GM18870 (cell line): ENCODE results near the gene MIDN.

Experiments
- ATAC-seq: cut with Tn5 transposase; IDR thresholded peaks from one replicate; pipeline ENCODE4 v1.9.1; 2021; ENCODE audit warnings: moderate library complexity; ENCODE audit not compliant: unreplicated experiment

Gene MIDN

DNA sequence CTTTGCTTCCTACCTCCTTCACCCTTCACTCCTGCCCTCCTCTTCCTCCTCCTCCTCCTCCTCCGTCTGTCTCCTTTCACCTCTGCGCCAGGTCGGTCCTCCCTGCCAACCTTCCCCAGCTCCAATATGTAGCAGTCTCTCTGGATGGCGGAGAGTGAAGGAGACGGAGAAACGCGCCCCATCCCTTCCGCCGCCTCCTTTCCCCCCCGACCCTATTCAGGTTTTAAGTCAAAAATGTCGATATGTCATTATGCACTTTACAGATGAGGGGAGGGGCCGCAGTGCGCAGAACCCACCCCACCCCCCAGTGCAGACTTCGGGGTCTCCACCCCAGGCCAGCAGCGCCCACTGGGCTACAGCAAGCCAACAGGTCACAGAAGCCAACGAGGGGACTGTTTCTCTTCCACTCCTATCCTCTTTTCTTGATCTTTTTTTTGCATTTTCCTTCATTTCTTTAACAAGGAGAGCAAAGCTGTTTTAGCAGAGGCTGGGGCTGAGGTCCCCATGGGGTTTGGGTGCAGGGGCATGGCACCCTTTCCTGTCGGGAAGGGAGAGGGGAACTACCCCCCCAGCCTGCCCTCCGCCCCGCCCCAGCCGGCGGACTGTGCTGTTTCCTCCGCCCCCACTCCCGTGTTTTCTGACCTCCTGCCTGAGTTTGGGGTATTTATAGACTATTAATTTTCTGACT, 9.2 kb downstream of the MIDN start:
- no peak for ATAC-seq

DNA sequence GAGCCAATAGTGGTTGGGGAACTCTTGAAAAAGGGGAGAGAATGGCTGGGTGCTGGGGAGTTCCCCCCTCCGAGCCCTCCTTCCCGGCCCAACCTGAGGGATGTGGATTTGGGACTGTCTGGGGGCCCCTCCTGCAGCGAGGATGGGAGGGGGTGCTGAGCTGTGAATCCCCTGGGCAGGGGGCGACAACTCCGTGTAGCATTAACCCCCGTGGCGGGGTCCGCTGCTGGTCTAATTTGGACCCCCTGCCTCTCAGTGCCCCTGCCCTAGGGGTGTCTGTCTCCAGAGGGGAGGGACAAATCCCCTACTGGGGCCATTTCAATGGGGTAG, 9.7 kb downstream of the MIDN start:
- ATAC-seq = no peak

DNA sequence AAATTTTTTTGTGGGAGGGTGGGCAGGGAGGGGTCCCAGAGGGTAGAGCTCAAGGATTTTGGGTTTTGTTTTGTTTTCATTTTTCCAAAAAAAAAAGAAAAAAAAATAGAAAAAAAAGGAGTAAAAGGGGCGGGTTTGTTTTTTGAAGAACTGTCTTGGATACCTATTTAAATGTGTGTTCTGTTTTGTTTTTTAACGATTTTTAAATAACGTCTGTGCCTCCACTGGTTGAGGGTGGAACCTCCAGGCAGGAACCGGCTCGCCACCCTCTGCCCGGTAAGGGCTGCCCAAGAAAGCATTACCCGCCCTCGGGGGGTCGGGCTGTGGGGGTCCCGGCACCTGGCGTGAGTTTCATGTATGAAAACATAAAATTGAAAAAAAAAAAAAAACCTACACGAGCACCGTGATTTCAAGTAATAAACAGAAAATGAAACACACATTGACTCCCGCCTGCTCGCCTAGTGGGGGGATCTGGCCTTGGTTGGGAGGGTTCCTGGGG, 10.4 kb downstream of the MIDN start:
- ATAC-seq = no peak

DNA sequence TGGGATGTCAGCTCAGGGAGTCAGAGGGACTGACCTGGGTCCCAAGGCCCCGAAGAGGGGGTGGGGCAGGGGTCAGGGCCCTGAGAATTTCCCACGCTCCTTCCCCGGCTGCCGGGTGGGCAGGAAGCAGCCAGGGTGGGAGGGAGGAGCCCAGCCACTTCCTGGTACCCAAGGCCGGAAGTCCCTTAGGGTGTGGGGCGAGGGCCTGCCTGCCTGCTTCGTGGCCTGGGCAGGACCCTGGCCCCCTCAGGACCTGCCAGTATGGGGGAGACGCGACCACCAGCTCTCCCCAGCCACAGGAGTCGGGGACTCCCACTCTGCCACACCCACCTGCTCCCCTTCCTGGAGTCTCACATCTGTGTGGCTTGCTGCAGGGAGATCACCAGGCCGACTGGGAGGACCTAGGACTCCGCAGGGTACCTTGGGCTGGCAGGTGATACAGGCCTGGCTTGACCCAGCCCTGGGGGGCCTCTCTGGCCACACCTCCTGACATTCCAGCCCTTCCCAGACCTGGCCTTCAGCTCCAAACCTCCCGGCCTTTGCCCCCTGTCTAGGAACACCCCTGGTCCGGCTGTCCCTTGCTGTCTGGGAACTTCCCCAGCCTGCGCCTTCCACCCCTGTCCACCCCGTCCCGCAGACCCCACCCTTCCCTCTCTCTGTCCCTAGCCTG, 11.0 kb downstream of the MIDN start:
- ATAC-seq = no peak

DNA sequence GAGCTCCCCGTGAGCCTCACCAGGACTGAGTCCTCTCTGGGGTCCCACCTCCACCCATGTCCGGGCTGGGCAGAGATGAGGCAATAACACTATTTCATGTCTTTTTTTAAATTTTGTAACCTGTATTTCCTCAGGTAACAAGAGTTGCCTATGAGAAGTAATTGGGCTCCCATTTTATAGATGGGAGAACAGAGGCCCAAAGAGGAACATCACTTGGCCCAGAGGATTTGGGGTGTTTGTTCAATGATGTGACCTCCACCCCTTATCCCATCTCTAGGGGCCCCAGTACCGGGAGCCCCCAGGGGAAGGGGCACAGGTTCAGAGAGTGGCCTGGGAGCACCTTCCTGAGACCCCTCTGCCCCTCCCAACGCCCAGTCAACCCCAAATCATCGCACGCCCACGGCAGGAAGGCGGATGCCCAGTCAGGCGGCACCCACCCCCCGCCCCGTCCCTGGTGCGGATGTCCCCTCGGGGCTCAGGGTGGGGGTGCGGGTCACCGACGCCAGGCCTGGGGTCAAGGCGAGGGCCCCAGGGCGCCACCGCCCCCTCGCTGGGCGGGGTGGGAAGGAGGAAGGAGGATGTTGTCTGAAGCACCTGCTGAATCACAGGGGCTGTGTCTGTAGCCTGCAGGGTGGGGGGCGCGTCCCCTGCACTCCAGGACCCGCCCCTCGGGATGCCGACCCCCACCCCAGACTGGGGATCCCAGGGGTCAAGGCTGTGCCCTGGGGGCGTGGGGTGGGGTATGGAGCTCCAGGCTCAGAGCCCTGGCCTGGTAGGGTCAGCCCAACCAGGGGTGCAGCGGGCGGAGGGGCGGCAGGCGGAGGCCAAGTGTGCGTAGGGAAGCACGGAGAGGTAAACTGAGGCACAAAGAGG, 11.7 kb downstream of the MIDN start:
- no peak for ATAC-seq

DNA sequence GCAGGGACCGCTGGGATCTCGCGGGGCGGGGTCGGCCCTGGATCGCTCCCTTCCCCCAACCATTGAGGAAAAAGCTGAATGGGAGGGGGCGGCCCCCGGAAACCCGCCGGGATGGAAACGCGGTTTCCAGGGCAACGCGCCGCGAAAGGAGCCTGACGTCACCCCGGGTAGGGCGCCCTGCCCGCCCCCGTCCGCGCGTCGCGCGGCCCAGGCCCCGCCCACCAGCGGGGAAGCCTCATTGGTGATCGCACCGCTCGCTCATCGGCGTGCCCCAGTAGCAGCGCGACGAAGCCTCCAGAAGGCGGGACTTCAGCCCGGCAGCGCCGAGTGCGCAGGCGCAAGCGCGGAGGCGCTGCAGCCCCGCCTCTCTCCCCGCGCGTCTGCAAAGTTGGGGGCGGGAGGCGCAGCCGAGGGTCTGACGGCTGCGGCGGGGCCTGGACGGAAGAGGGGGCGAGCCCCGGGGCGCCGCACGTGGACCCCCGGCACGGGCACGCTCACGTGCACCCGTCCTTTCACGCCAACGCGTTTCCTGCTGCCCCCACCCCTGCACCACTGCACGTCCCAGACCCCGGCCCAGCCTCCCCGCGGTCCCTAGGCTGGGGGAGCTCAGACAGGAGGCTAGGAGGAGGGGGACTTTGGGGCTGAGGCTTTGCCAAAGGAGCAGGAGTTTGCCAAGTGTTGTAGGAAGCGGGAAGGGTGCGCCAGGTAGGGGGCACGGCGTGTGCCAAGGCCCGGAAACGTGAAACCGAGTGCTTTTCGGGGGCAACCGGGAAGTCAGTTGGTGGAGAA, 12.6 kb downstream of the MIDN start:
- ATAC-seq = no peak

DNA sequence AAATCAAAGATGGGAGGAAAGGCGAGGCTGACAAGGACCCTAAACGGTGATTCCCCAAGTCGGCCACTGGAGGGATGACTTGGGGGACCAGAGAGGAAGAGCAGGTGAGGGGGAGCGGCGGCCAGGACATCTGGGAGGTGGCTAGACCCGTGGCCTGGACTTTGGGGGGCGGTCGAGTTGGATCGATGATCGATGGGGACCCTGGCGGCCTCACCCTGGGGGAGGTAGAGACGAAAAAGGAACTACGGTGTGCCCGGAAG, 13.1 kb downstream of the MIDN start:
- no peak for ATAC-seq

DNA sequence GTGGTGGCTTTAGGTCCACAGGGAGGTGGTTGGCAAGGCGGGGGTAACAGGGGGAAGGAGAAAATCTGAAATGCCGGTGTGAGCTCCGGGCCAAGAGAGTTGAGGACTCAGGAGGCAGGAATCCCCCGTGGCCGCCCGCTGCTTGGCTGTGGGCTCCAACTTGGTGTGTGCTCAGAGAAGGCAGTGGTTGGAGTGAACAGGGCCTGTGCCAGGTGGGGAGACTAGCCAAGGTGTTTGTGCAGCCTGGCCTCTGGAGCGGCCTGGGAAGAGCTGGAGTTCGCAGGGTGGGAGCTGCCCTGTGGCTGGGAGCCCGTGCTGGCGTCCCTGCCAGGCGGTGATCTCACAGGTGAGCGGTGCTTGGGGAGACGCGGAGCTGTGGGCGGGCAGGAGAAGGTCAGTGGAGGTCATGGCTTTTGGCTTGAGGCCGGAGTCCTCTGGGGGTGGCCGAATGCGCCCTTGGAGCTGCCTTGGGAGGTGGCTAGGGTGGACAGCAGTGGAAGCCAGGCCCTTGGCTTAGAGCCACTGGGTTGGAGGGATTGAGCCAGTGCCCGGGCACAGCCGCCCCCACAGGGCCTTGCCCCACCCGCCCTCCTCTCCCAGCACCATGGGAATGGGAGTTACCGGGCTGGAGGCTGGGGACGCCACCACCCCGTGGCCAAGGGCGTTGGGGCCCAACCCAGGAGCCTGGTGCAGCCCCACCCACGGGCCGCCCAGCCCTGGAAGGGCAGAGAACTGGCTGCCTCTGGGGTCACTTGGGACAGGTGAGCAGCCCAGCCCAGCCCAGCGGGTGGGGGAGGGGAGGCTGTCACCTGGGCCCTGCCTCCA, 13.6 kb downstream of the MIDN start:
- ATAC-seq = no peak

DNA sequence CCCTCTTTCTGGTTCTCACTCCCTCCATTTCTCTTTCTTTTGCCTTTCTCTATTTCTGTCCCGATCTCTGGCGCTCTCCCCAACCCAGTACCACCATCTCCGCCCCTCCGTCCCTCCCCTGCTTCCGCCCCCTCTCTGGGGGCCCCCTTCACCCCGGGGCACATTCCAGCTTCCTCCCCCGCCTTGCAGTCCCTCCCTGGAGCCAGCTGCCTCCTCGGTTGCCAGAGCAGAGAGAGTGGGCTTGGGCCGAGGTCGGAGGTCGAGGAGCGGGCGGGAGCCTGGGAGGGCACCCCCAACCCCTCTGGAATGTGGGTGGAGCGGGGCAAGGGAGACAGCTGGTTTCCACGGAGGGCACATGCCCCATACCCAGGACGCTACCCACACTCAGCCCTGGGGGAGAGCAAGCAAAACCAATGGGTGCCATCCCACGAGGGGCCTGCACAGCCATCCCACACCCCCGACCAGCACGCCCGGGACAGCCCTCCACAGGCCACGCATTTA, 14.3 kb downstream of the MIDN start:
- ATAC-seq = no peak

DNA sequence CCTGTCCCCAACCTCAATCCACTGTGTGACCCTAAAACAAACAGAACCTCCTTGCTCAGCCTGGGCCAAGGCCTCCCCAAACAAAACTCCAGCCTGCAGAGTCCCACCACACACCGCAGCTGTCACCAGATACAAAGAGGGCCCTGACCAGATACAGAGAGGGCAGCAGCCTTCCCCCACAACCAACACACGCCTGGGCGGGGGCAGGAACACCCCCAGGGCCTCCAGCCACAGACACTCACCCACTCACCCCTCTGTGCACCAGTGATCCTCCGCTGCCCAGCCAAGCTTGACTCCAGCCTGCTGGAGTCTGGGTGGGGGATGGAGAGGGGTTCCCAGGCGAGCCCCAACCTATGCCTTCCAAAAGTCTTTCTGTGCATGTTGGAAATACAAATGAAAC, 14.8 kb downstream of the MIDN start:
- no peak for ATAC-seq

DNA sequence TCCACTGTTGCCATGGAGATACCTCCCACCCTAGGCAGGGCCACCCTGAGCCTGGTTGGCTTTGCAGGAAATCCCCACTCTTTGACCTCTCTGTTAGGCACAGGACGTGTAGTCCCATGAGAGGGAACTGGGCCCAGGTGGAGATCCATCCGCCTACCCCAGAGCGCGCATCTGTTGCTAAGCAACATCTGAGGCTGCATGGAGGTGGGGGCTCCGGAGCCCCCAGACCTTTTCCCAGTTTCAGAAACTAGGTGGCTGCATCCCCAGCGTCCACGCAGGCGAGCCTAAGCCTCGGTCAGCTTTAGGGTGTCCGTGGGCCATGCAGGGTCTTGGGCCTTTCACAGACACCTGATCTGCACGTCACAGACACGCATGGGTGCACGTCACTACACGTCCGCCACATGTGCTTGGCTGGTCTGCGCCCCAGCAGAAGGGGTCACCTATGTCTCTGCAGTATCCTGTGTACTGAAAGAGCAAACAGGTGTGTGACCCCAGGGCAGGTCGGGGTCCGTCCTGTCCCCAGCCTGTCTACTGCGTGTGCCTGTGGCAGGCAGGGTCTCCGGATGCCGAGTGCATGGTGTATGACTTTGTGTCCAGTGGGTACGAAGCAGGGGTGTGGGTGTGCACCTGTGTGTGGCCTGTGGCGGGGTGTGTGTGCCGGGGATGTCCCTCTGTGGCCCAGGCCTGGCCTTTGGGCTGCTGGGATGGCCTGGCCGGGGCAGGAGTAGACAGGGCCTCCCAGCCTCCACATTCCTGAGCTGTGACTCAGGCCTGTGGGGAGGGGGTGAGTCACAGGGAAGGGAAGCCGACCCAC, 16.6 kb downstream of the MIDN start:
- ATAC-seq = no peak

DNA sequence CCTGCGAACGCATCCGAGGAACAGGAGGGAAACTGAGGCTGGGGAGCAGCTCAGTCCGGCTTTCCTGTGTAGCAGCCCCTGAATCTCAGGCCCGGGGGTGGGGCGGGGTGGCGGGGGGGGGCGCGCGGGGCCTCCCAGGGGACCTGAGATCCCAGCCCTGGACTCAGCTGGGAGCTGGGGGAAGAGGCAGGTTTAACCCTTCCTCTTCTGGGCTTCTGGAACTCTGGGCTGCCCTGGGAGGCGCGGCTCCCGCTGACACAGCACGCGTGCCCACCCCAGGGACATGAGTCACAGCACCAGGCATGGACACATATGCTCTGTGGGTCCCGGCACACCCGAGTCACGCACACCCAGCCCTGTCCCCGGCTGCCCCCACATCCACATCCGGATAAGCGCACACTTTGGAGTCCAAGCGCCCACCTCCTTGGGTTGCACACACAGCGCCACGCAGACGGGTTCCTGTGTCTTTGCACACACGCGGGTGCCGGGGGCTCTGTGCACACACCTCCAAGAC, 17.3 kb downstream of the MIDN start:
- no peak for ATAC-seq

DNA sequence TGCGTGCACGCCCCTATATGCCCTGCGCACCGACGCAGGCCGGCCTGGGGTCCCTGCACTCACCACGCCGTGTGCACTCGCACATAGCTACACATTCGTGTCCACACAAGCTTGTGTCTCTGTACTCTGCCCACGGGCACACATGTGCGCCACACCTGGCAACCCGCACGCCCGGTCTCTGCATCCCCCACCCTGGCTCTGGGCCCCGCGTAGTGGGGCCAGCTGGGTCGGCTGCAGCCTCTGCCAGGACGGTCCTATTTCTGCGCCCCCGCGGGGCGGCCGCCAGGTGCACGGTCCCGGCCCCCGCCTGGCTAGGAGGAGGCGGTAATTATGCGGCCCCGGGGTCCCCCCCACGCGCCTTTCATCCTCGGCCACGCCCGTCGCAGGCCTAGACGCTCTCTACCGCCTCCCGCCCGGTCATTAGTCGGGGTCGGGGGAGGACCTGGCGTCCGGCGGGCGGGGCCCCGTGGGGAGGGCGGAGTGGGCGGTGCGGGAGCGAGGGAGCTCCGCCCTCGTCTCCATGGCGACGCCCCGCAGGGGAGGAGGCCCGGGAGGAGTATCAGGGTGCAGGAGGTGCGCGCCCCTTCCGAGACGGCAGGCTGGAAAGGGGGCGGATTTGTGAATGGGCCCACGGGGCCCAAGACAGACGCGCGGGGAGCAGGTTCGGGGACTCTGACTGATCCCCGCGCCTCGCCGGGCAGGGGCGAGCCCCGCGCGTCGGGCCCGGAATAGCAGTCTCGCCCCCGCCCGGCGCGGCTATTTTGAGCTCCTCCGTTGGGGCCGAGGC, 17.9 kb downstream of the MIDN start:
- peak; percentile 32 for ATAC-seq

DNA sequence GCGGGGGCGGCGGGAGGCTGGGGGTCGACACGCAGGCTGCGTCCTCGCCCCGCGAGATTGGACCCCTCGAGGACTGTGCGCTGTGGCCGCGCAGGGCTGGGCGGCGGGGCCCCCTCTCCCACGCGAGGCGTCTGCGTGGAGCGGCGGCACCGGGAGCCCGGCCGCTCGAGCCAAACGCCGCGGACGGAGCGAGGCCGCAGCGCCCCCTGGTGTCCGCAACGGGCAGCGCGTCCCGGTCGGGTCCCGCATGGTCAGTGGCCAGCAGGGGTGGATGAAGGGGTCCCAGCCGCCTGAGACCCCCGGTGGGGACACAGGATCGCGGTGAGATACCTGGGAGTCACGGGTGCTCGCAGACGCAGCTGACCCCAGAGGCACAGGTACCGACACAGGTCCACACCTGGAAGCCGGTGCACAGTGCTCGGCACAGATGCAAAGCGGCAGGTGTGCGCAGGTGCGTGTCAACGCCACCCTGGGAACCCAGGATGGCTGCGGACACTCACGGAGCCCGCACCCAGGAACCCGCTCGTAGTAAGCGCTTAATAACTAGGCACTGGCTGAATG, 18.6 kb downstream of the MIDN start:
- peak; percentile 11 for ATAC-seq

DNA sequence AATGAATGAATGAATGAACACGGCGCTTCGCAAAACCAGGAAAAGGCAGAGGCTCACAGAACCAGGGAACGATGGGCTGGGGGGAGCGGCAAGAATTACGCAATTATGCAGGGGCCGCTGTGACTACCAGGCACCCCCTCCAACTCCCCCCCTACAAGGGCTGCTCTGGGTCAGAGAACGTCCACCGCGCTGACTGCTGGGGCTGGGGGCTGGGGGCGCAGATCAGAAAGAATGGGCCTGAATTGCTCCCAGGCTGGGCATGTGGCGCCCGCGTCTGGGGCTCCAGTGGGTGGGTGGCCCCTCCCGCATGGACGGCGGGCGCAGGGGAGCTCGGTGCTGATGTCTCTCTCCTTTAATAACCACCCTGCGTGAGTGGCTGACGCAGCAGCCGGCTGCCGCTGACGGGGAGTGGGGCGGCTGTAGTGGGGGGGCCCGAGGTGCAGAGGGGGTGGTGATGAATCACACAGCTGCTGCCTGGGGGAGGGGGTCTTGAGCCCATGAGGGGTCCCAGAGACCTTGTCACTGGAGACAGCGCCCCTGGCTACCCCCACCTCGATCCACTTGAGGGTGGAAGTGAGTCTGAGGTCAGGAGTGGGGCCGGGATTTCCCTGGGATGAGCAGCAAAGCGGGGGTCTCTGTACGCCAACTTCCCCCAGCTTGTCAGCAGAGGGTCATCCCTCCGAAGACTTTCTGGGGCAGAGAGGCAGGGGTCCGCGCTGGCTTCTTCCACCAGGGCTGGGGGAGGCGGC, 19.3 kb downstream of the MIDN start:
- no peak for ATAC-seq

DNA sequence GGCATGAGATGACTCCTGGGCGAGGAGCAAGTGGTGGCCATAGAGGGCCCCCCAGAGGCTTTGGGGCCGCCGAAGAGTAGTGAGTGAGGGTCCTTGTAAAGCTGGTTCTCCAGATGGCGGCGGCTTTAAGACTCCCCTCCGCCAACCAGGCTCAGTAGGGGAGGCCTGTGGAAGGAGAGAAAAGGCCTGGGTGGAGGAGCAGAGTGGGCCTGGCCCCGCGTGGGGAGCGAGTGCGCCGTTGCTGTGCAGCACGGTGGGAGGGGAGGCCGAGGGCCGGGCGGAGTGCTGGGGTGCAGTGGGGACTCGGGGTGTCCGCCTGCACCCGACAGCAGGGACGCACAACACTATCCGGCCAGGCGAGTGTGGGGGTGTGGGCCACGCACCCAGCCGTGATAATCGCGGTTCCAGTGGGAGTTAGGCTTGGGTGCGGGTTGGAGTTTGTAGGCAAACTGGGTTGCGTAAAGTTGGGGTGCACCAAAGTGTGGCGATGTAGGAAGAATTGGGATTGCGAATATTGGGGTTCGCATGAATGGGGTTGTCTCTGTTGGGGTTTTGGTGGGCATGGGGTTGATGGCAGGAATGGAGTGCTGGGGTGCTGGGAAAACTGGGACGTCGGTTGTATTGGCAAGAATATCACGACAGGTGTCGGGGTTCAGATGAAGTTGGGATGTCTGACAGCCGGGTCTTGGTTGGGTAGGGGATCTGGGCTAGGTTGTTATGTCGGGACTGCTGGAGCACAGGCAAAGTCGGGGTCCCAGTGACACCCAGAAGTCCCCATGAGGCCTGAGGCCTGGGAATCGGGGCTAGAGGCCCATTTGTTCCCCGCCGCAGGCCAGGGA, 20.1 kb downstream of the MIDN start:
- no peak for ATAC-seq

DNA sequence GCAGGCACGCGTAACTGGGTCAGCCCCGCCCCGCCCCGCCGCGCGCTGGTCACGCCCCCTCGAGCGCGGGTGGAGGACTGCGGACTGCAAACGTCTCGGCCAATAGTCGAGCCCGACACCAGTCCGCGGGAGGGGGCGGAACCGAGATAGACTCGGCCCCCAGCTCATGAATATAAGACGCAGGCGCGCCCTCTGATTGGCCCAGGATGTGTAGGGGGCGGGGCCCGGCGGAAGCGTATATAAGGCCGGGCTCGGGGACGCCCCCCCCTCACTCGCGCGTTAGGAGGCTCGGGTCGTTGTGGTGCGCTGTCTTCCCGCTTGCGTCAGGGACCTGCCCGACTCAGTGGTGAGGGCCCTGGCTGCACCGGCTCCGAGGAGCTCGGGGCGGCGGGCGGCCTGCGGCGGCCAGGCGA, 20.7 kb downstream of the MIDN start, which contains the start of gene CIRBP:
Gene CIRBP, plus strand, starts transcription at position 268 of the 413 bp plus-strand sequence. CDS start 1,602 bp downstream, outside the sequence.
- peak; percentile 48 for ATAC-seq
